WTC11 (cell line): Measurements from ENCODE around the gene EXTL1. TPM values are rescaled to one million over a fixed set of nuclear protein-coding genes. Genes with fewer than 3 reads are reported as not detected.

Experiments used
- ATAC-seq: fragments of 200-7000 bp; cut with Tn5 transposase; 2 replicates; pipeline ENCODE4 v1.10.0; 2021; ENCODE audit warnings: mild to moderate bottlenecking, moderate library complexity
- CTCF ChIA-PET: fragments of 300-600 bp; sonication (Branson Sonifier 250); formaldehyde crosslinking; loops from one replicate; lab custom pipeline; 2021; ENCODE audit warnings: antibody characterized with exemption; lab: Charles Lee
- POLR2A ChIA-PET: fragments of 350-600 bp; sonication (Branson Sonifier 250); formaldehyde crosslinking; loops from one replicate; lab custom pipeline; 2021; ENCODE audit warnings: antibody characterized with exemption; lab: Charles Lee
- DNase-seq: peaks from one replicate; pipeline ENCODE4 v3.0.0; 2021; ENCODE audit warnings: low spot score
- H3K27ac Mint-ChIP-seq: 2 replicates; pipeline ENCODE4 v1.8.0; 2021; ENCODE audit warnings: mixed read lengths
- H3K27me3 Mint-ChIP-seq: 2 replicates; pipeline ENCODE4 v1.8.0; 2021; ENCODE audit warnings: low read depth, mild to moderate bottlenecking, moderate library complexity, mixed read lengths
- H3K36me3 Mint-ChIP-seq: 2 replicates; pipeline ENCODE4 v1.8.0; 2021; ENCODE audit warnings: mixed read lengths
- H3K4me1 Mint-ChIP-seq: 2 replicates; pipeline ENCODE4 v1.8.0; 2022; ENCODE audit warnings: mixed read lengths
- H3K4me3 Mint-ChIP-seq: 2 replicates; pipeline ENCODE4 v1.8.0; 2021; ENCODE audit warnings: mild to moderate bottlenecking, moderate library complexity, mixed read lengths
- H3K9me3 Mint-ChIP-seq: 2 replicates; pipeline ENCODE4 v1.8.0; 2021; ENCODE audit warnings: mixed read lengths
- CTCF ChIP-seq: fragments of 200-600 bp; IDR thresholded peaks from 2 replicates; pipeline ENCODE4 v1.8.0; 2022; ENCODE audit warnings: antibody characterized with exemption
- E2F1 ChIP-seq: sonication (generic); formaldehyde crosslinking; IDR thresholded peaks from 2 replicates; pipeline ENCODE4 v1.8.0; 2022; ENCODE audit warnings: mild to moderate bottlenecking, missing genetic modification reagents
- E2F5 ChIP-seq: sonication (generic); formaldehyde crosslinking; IDR thresholded peaks from 2 replicates; pipeline ENCODE4 v1.8.1; 2022; ENCODE audit warnings: mild to moderate bottlenecking, moderate library complexity, missing genetic modification reagents
- EMX1 ChIP-seq: fragments of 250-450 bp; sonication (Bioruptor Pico); IDR thresholded peaks from 2 replicates; pipeline ENCODE4 v1.8.0; 2021; ENCODE audit warnings: mild to moderate bottlenecking
- FOXJ3 ChIP-seq: sonication (generic); formaldehyde crosslinking; IDR thresholded peaks from 2 replicates; pipeline ENCODE4 v1.9.0; 2021; ENCODE audit warnings: missing genetic modification reagents, mild to moderate bottlenecking, borderline replicate concordance
- GABPB1 ChIP-seq: sonication (generic); formaldehyde crosslinking; IDR thresholded peaks from 2 replicates; pipeline ENCODE4 v1.8.1; 2023; ENCODE audit warnings: mild to moderate bottlenecking, missing genetic modification reagents
- GTF2I ChIP-seq: fragments of 250-450 bp; sonication (Bioruptor Pico); conservative IDR thresholded peaks from 2 replicates; pipeline ENCODE4 v1.4.0; 2021; ENCODE audit warnings: mild to moderate bottlenecking
- JUN ChIP-seq: sonication (generic); formaldehyde crosslinking; IDR thresholded peaks from 2 replicates; pipeline ENCODE4 v1.8.0; 2023; ENCODE audit warnings: mild to moderate bottlenecking, missing genetic modification reagents
- PRDM15 ChIP-seq: sonication (generic); formaldehyde crosslinking; IDR thresholded peaks from 2 replicates; pipeline ENCODE4 v1.8.0; 2022; ENCODE audit warnings: missing genetic modification reagents
- STAT6 ChIP-seq: sonication (generic); formaldehyde crosslinking; conservative IDR thresholded peaks from 2 replicates; pipeline ENCODE4 v1.8.1; 2023; ENCODE audit warnings: mild to moderate bottlenecking, low read depth, missing genetic modification reagents, moderate library complexity
- TEAD4 ChIP-seq: sonication (generic); formaldehyde crosslinking; IDR thresholded peaks from 2 replicates; pipeline ENCODE4 v1.8.0; 2022; ENCODE audit warnings: mild to moderate bottlenecking, missing genetic modification reagents
- ZNF396 ChIP-seq: fragments of 250-450 bp; sonication (Bioruptor Pico); IDR thresholded peaks from 2 replicates; pipeline ENCODE4 v1.8.0; 2021; ENCODE audit warnings: mild to moderate bottlenecking, moderate library complexity, borderline replicate concordance
- ZNF532 ChIP-seq: fragments of 250-450 bp; sonication (Bioruptor Pico); IDR thresholded peaks from 2 replicates; pipeline ENCODE4 v1.9.0; 2021; ENCODE audit warnings: mild to moderate bottlenecking, borderline replicate concordance
- total RNA-seq: library from RNA; stranded (reverse); gene quantifications from 3 replicates; pipeline ENCODE4 v1.2.3, GENCODE V29; 2021

Gene EXTL1
- total RNA-seq, 1 experiment from 2014 or later, result 2.1 TPM

GRCh38 chr1:26070296-26070962, 48.9 kb downstream of the EXTL1 start (continued):
- TF ChIP-seq STAT6 (CRISPR knock-in tag), result no peak
- TF ChIP-seq E2F5 (CRISPR knock-in tag), result no peak
- no peak for TF ChIP-seq E2F1 (CRISPR knock-in tag)
- no peak for TF ChIP-seq FOXJ3
- TF ChIP-seq GABPB1 (CRISPR knock-in tag), result no peak

GRCh38 chr1:26070963-26071342, 49.4 kb downstream of the EXTL1 start:
- peaks cover 8% of the 10 kb centered on the region; the same call in 1 of the 2 replicates for H3K4me1 Mint-ChIP-seq
- TF ChIP-seq FOXJ3 (no peak), EMX1 (CRISPR knock-in tag) (no peak), GTF2I (no peak)
- TF ChIP-seq, all 79 proteins: peak for 0
- DNase-seq (no peak), ATAC-seq (no peak)
- H3K27me3 Mint-ChIP-seq, result no peaks in the 10 kb centered on the region
- no peak overlapping the region for H3K4me3 Mint-ChIP-seq
- no peak overlapping the region for H3K27ac Mint-ChIP-seq
- POLR2A ChIA-PET, result interaction anchor here (1.2 kb wide), 1 partner anchor 66 kb away, joined by 4 read pairs; no protein-coding TSS in a partner anchor
- H3K36me3 Mint-ChIP-seq, result no peaks in the 10 kb centered on the region
- CTCF ChIA-PET, result interaction anchor here (0.9 kb wide), 1 partner anchor 35 kb away, joined by 4 read pairs; no protein-coding TSS in a partner anchor
- no peaks in the 10 kb centered on the region for H3K9me3 Mint-ChIP-seq

GRCh38 chr1:26072305-26072704, 50.7 kb downstream of the EXTL1 start:
- Mint-ChIP-seq H3K4me1 (no peaks in the 10 kb centered on the region; the same call in 1 of the 2 replicates), H3K27ac (no peak overlapping the region), H3K27me3 (no peaks in the 10 kb centered on the region), H3K9me3 (no peaks in the 10 kb centered on the region), H3K36me3 (no peaks in the 10 kb centered on the region), H3K4me3 (no peak overlapping the region)
- CTCF ChIA-PET, result interaction anchor here (1.2 kb wide), 1 partner anchor 72 kb away, joined by 5 read pairs; no protein-coding TSS in a partner anchor
- POLR2A ChIA-PET, result no interaction called here
- ATAC-seq (no peak), DNase-seq (no peak)
- no peak for TF ChIP-seq CTCF
- TF ChIP-seq TEAD4 (CRISPR knock-in tag), result no peak
- no peak for TF ChIP-seq JUN (CRISPR knock-in tag)
- TF ChIP-seq PRDM15 (CRISPR knock-in tag), result no peak
- no peak for TF ChIP-seq ZNF396 (CRISPR knock-in tag)
- no peak for TF ChIP-seq ZNF532 (CRISPR knock-in tag)
- TF ChIP-seq E2F1 (CRISPR knock-in tag), result no peak
